GM23338 (cell line): ENCODE measurements around the gene AFF1. TPM values are rescaled to one million over a fixed set of nuclear protein-coding genes. Genes with fewer than 3 reads are reported as not detected.

Source experiments
- ATAC-seq: fragments of 200-7000 bp; cut with Tn5 transposase; 3 replicates; pipeline ENCODE4 v1.9.1; 2020
- DNase-seq: peaks from one replicate; pipeline ENCODE4 v3.0.0-alpha.2; 2015; ENCODE audit warnings: low spot score
- H2AFZ ChIP-seq: fragments of 200-600 bp; sonication (generic); 2 replicates; pipeline ENCODE4 v1.8.0; 2016; ENCODE audit warnings: antibody characterized with exemption, mild to moderate bottlenecking, moderate library complexity
- H3F3A ChIP-seq: fragments of 200-600 bp; sonication (generic); replicated peaks from 2 replicates; pipeline ENCODE4 v1.8.0; 2017; ENCODE audit warnings: antibody characterized with exemption, mixed run types, low read depth
- H3K27ac ChIP-seq: fragments of 200-600 bp; sonication (generic); 2 replicates; pipeline ENCODE4 v1.6.1; 2016; ENCODE audit warnings: low read depth
- H3K27me3 ChIP-seq: fragments of 200-600 bp; sonication (generic); 2 replicates; pipeline ENCODE4 v1.8.0; 2016; ENCODE audit warnings: mild to moderate bottlenecking, mixed run types, moderate library complexity; ENCODE audit not compliant: insufficient read depth
- H3K36me3 ChIP-seq: fragments of 200-600 bp; sonication (generic); 2 replicates; pipeline ENCODE4 v1.8.0; 2016; ENCODE audit warnings: mild to moderate bottlenecking; ENCODE audit not compliant: insufficient read depth
- H3K4me1 ChIP-seq: fragments of 200-600 bp; sonication (generic); 2 replicates; pipeline ENCODE4 v1.8.0; 2016; ENCODE audit warnings: mild to moderate bottlenecking, moderate library complexity; ENCODE audit not compliant: insufficient read depth
- H3K4me2 ChIP-seq: fragments of 200-600 bp; sonication (generic); 2 replicates; pipeline ENCODE4 v1.7.1; 2017; ENCODE audit warnings: mixed run types
- H3K4me3 ChIP-seq: fragments of 200-600 bp; sonication (generic); 2 replicates; pipeline ENCODE4 v1.6.1; 2016; ENCODE audit warnings: mixed run types
- H3K79me2 ChIP-seq: fragments of 200-600 bp; sonication (generic); replicated peaks from 2 replicates; pipeline ENCODE4 v1.8.0; 2017; ENCODE audit warnings: mild to moderate bottlenecking; ENCODE audit not compliant: insufficient read depth
- H3K9me2 ChIP-seq: fragments of 200-600 bp; sonication (generic); 2 replicates; pipeline ENCODE4 v1.8.0; 2017; ENCODE audit not compliant: insufficient read depth
- H4K20me1 ChIP-seq: fragments of 200-600 bp; sonication (generic); replicated peaks from 2 replicates; pipeline ENCODE4 v1.8.0; 2017; ENCODE audit warnings: mild to moderate bottlenecking; ENCODE audit not compliant: insufficient read depth
- H3K27ac Mint-ChIP-seq: 2 replicates; pipeline ENCODE4 v1.8.0; 2020; ENCODE audit warnings: inconsistent platforms, mild to moderate bottlenecking, moderate library complexity, mixed read lengths
- H3K27me3 Mint-ChIP-seq: 3 replicates; pipeline ENCODE4 v1.8.0; 2022; ENCODE audit warnings: low read depth, mild to moderate bottlenecking, moderate library complexity, mixed read lengths, inconsistent platforms; ENCODE audit not compliant: insufficient read depth, poor library complexity
- H3K36me3 Mint-ChIP-seq: 3 replicates; pipeline ENCODE4 v1.8.0; 2021; ENCODE audit warnings: low read depth, mild to moderate bottlenecking, inconsistent platforms, moderate library complexity, mixed read lengths
- H3K4me1 Mint-ChIP-seq: 3 replicates; pipeline ENCODE4 v1.8.0; 2020; ENCODE audit warnings: mild to moderate bottlenecking, inconsistent platforms, mixed read lengths
- H3K4me3 Mint-ChIP-seq: 3 replicates; pipeline ENCODE4 v1.8.0; 2021; ENCODE audit warnings: moderate library complexity, mild to moderate bottlenecking, inconsistent platforms, mixed read lengths
- H3K9me3 Mint-ChIP-seq: 3 replicates; pipeline ENCODE4 v1.8.0; 2020; ENCODE audit warnings: moderate library complexity, mild to moderate bottlenecking, inconsistent platforms, mixed read lengths
- ETS1 ChIP-seq: IDR thresholded peaks from 2 replicates; pipeline ENCODE4 v1.6.1; 2016; ENCODE audit warnings: antibody characterized with exemption
- EZH2phosphoT487 ChIP-seq: fragments of 200-600 bp; sonication (generic); IDR thresholded peaks from one replicate; pipeline ENCODE4 v1.8.1; 2018; ENCODE audit warnings: antibody characterized with exemption; ENCODE audit not compliant: unreplicated experiment
- JUNB ChIP-seq: IDR thresholded peaks from one replicate; pipeline ENCODE4 v1.6.1; 2016; ENCODE audit warnings: antibody characterized with exemption; ENCODE audit not compliant: unreplicated experiment
- NANOG ChIP-seq: IDR thresholded peaks from 2 replicates; pipeline ENCODE4 v1.6.1; 2016; ENCODE audit warnings: antibody characterized with exemption, borderline replicate concordance
- POLR2AphosphoS5 ChIP-seq: IDR thresholded peaks from 2 replicates; pipeline ENCODE4 v1.6.1; 2016; ENCODE audit warnings: antibody characterized with exemption, low read depth
- REST ChIP-seq: IDR thresholded peaks from one replicate; pipeline ENCODE4 v1.6.1; 2018; ENCODE audit warnings: antibody characterized with exemption; ENCODE audit not compliant: unreplicated experiment
- STAT1 ChIP-seq: IDR thresholded peaks from one replicate; pipeline ENCODE4 v1.6.1; 2016; ENCODE audit warnings: antibody characterized with exemption; ENCODE audit not compliant: unreplicated experiment
- ZNF114 ChIP-seq: fragments of 250-450 bp; sonication (Bioruptor Pico); IDR thresholded peaks from 2 replicates; pipeline ENCODE4 v1.5.0; 2020; ENCODE audit warnings: mild to moderate bottlenecking, moderate library complexity
- ZNF331 ChIP-seq: fragments of 250-450 bp; sonication (Bioruptor Pico); IDR thresholded peaks from 2 replicates; pipeline ENCODE4 v1.5.0; 2020; ENCODE audit warnings: low read depth, mild to moderate bottlenecking, moderate library complexity
- polyA plus RNA-seq: library from polyadenylated mRNA; unstranded; fragments of >200 nt; fragmentation: Nextera tagmentation; extraction: Ambion mirVana; gene quantifications from 2 replicates; pipeline ENCODE4 v1.2.1, GENCODE V29; 2016
- total RNA-seq: library from RNA; depleted of rRNA; stranded (reverse); fragments of >200 nt; shearing (Covaris generic); gene quantifications from 2 replicates; pipeline ENCODE4 v1.2.3, GENCODE V29; 2014

AFF1 gene
- total and polyA plus RNA-seq, 2 experiments from 2014 or later, result 42.6 to 67.2 TPM

DNA sequence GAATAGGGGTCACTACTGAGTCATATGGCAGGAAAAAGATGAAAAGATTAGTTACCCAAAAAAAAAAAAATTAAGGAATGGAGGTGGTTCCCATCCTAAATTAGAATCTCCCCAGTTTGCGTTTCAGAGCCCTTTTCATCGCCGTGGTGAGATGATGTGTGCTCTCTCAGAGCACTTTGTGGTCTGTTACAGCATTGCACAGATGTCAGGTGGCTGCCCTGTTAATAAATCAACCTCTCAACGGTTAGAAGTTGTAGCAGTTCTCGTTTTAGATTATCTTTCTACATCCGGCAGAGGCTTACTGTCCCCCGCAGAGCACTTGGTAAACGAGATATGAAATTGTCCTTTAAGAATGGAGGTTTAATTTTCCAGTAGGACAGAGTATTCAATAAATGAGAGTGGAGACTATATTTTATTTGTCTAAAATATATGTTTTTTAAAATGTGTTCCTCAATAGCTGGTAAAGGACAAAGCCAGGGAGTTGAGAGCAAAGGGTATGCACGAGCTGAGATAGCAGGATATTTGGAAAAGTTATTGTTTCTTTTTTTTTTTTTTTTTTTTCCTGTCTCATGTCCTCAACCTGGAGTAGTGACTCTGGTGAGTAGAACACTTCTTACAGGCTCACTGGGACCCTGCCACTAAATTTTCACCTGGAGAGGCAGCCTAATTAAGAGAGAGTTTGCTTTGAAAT, 26.9 kb downstream of the AFF1 start:
- Histone ChIP-seq H3K4me3 (no peak overlapping the region), H3K79me2 (peaks cover 72% of the 10 kb centered on the region)
- no peaks in the 10 kb centered on the region for H3K9me3 Mint-ChIP-seq

GRCh38 chr4:86963697-86964096, 28.9 kb downstream of the AFF1 start:
- peaks cover 5% of the 10 kb centered on the region; the same call in 1 of the 2 replicates for H3F3A ChIP-seq
- H2AFZ ChIP-seq, result no peak overlapping the region
- Mint-ChIP-seq H3K4me3 (no peak overlapping the region), H3K9me3 (no peaks in the 10 kb centered on the region), H3K4me1 (peaks cover 53% of the 10 kb centered on the region), H3K36me3 (peaks cover 17% of the 10 kb centered on the region; the same call in 2 of the 3 replicates), H3K27ac (no peak overlapping the region), H3K27me3 (peaks cover 7% of the 10 kb centered on the region)
- ATAC-seq (no peak), DNase-seq (no peak)
- no peaks in the 10 kb centered on the region for H4K20me1 ChIP-seq
- H3K9me2 ChIP-seq, result no peaks in the 10 kb centered on the region
- H3K79me2 ChIP-seq, result peaks cover 81% of the 10 kb centered on the region
- no peaks in the 10 kb centered on the region for H3K36me3 ChIP-seq
- H3K27ac ChIP-seq, result no peak overlapping the region
- H3K4me2 ChIP-seq, result no peak overlapping the region
- no peak overlapping the region for H3K4me3 ChIP-seq
- no peaks in the 10 kb centered on the region for H3K27me3 ChIP-seq
- H3K4me1 ChIP-seq, result peaks cover 75% of the 10 kb centered on the region
- TF ChIP-seq EZH2phosphoT487, result no peak
- TF ChIP-seq STAT1, result no peak
- no peak for TF ChIP-seq ZNF114
- TF ChIP-seq ETS1, result no peak
- no peak for TF ChIP-seq ZNF331 (CRISPR knock-in tag)
- TF ChIP-seq JUNB, result no peak
- no peak for TF ChIP-seq POLR2AphosphoS5
- no peak for TF ChIP-seq REST

More for the DNA sequence above, 26.9 kb downstream of the AFF1 start:
- peaks cover 30% of the 10 kb centered on the region; the same call in 2 of the 3 replicates for H3K36me3 Mint-ChIP-seq
- H3K4me3 Mint-ChIP-seq, result peak overlapping the region; percentile 18
- Histone ChIP-seq H2AFZ (no peak overlapping the region), H3K4me2 (peak overlapping the region; percentile 47), H4K20me1 (no peaks in the 10 kb centered on the region), H3K36me3 (no peaks in the 10 kb centered on the region), H3F3A (peaks cover 5% of the 10 kb centered on the region; the same call in 1 of the 2 replicates), H3K27me3 (no peaks in the 10 kb centered on the region), H3K27ac (no peak overlapping the region), H3K9me2 (no peaks in the 10 kb centered on the region), H3K4me1 (peaks cover 59% of the 10 kb centered on the region)
- H3K27me3 Mint-ChIP-seq, result peaks cover 7% of the 10 kb centered on the region
- TF ChIP-seq EZH2phosphoT487 (no peak), ETS1 (no peak), JUNB (no peak), STAT1 (no peak), NANOG (no peak), ZNF331 (CRISPR knock-in tag) (no peak)
- no peak for ATAC-seq
- no peak for DNase-seq
- H3K4me1 Mint-ChIP-seq, result peaks cover 64% of the 10 kb centered on the region
- H3K27ac Mint-ChIP-seq, result peak overlapping the region; percentile 98
